ENCODE data around the gene KRTAP16-1. TPM values are rescaled to one million over a fixed set of nuclear protein-coding genes. Genes with fewer than 3 reads are reported as not detected.
"Not testable (repeated sequence)": the region's sequence is repeated elsewhere in the genome, so short reads cannot be mapped to it uniquely, and the experiment has no call there.

Gene KRTAP16-1
- total RNA-seq, 2 donors from 2014 or later = not detected

- H3K4me1 ChIP-seq = no peaks in the 10 kb centered on the region
- intact Hi-C loops (cut with DNase I) = no loop called here
- no peak for TF ChIP-seq POLR2A (IDR thresholded peaks at IDR 0.05)
- TF ChIP-seq CTCF (IDR thresholded peaks at IDR 0.05) = no peak
- no peak for DNase-seq
- ATAC-seq = no peak
- no peaks in the 10 kb centered on the region for H3K9me3 ChIP-seq
- WGBS, 2 donors = no CpG with 5 or more reads among the region's 1 CpG
- no peak overlapping the region for H3K4me3 ChIP-seq
- H3K36me3 ChIP-seq (replicated peaks in 1 of 2; ENCODE audit: insufficient read depth in 1 of 2, low read depth in 2 of 2) = no peaks in the 10 kb centered on the region
- H3K27ac ChIP-seq = no peak overlapping the region
- no peaks in the 10 kb centered on the region for H3K27me3 ChIP-seq
Observed at GRCh38 chr17:41271858-41272257, 37.3 kb downstream of the KRTAP16-1 start.

GRCh38 chr17:41271323-41271722 lies 37.8 kb downstream of the KRTAP16-1 start:
- ATAC-seq; H3K27ac ChIP-seq; intact Hi-C loops (cut with DNase I); H3K4me1 ChIP-seq; H3K27me3 ChIP-seq; H3K36me3 ChIP-seq (replicated peaks in 1 of 2; ENCODE audit: insufficient read depth in 1 of 2, low read depth in 2 of 2); H3K4me3 ChIP-seq; DNase-seq; H3K9me3 ChIP-seq: not testable (repeated sequence)
- no CpG with 5 or more reads among the region's 1 CpG for WGBS, 2 donors

GRCh38 chr17:41267711-41268110 lies 41.4 kb downstream of the KRTAP16-1 start:
- Histone ChIP-seq H3K9me3 (no peaks in the 10 kb centered on the region), H3K36me3 (replicated peaks in 1 of 2; ENCODE audit: insufficient read depth in 1 of 2, low read depth in 2 of 2) (no peaks in the 10 kb centered on the region), H3K4me1 (no peaks in the 10 kb centered on the region), H3K27me3 (no peaks in the 10 kb centered on the region), H3K4me3 (no peak overlapping the region), H3K27ac (no peak overlapping the region)
- intact Hi-C loops (cut with DNase I) = no loop called here
- no CpG with 5 or more reads among the region's 3 CpGs for WGBS, 2 donors
- ATAC-seq = no peak
- no peak for DNase-seq
- TF ChIP-seq POLR2A (IDR thresholded peaks at IDR 0.05) (no peak), CTCF (IDR thresholded peaks at IDR 0.05) (no peak)

- DNase-seq = no peak
- no peak for ATAC-seq
- H3K27me3 ChIP-seq = no peaks in the 10 kb centered on the region
- 22% methylated on average over 2 of the region's 2 CpGs for WGBS, 2 donors
- H3K4me1 ChIP-seq = no peaks in the 10 kb centered on the region
- no peaks in the 10 kb centered on the region for H3K9me3 ChIP-seq
- no peak within 1 kb of the TSS for H3K4me3 ChIP-seq
- TF ChIP-seq POLR2A (IDR thresholded peaks at IDR 0.05) (no peak), CTCF (IDR thresholded peaks at IDR 0.05) (no peak)
- H3K27ac ChIP-seq = no peak within 1 kb of the TSS
- intact Hi-C loops (cut with DNase I) = no loop called here
- no peaks in the 10 kb centered on the region for H3K36me3 ChIP-seq (replicated peaks in 1 of 2; ENCODE audit: insufficient read depth in 1 of 2, low read depth in 2 of 2)
Observed at GRCh38 chr17:41265078-41265477, 44.0 kb downstream of the KRTAP16-1 start, which contains the start of gene KRTAP9-6. KRTAP9-6 (plus strand) TSS chr17:41265378; CDS start chr17:41265378, 0 bp downstream.

GRCh38 chr17:41264599-41264998 lies 44.5 kb downstream of the KRTAP16-1 start:
- DNase-seq (no peak), ATAC-seq (no peak)
- no peaks in the 10 kb centered on the region for H3K36me3 ChIP-seq (replicated peaks in 1 of 2; ENCODE audit: insufficient read depth in 1 of 2, low read depth in 2 of 2)
- no peak overlapping the region for H3K4me3 ChIP-seq
- no peak for TF ChIP-seq CTCF (IDR thresholded peaks at IDR 0.05)
- no peak for TF ChIP-seq POLR2A (IDR thresholded peaks at IDR 0.05)
- H3K9me3 ChIP-seq = no peaks in the 10 kb centered on the region
- 22 to 53% methylated on average over 3 of the region's 3 CpGs for WGBS, 2 donors
- intact Hi-C loops (cut with DNase I) = no loop called here
- H3K4me1 ChIP-seq = no peaks in the 10 kb centered on the region
- no peak overlapping the region for H3K27ac ChIP-seq
- H3K27me3 ChIP-seq = no peaks in the 10 kb centered on the region

All from body of pancreas (tissue), 4 donors.